H9 (cell line): ENCODE measurements around the gene TSPO2. TPM values are rescaled to one million over a fixed set of nuclear protein-coding genes. Genes with fewer than 3 reads are reported as not detected.

ENCODE experiments used
- DNase-seq: peaks from one replicate; pipeline ENCODE4 v3.0.0-alpha.2; 2017
- H2AFZ ChIP-seq: one replicate; pipeline ENCODE4 v1.6.1; 2013; ENCODE audit warnings: mild to moderate bottlenecking, low read length, control low read depth, moderate library complexity
- H2AK5ac ChIP-seq: 2 replicates; pipeline ENCODE4 v1.6.1; 2013; ENCODE audit warnings: low read length, control low read depth, mixed read lengths; ENCODE audit not compliant: insufficient read length
- H2BK120ac ChIP-seq: one replicate; pipeline ENCODE4 v1.6.1; 2013; ENCODE audit warnings: low read depth, mild to moderate bottlenecking, low read length, control low read depth, inconsistent platforms; ENCODE audit not compliant: poor library complexity, severe bottlenecking
- H2BK12ac ChIP-seq: 2 replicates; pipeline ENCODE4 v1.6.1; 2013; ENCODE audit warnings: low read length, control low read depth, mixed read lengths, low read depth; ENCODE audit not compliant: insufficient read length
- H2BK15ac ChIP-seq: 2 replicates; pipeline ENCODE4 v1.6.1; 2013; ENCODE audit warnings: low read depth, low read length, control low read depth
- H2BK20ac ChIP-seq: one replicate; pipeline ENCODE4 v1.6.1; 2013; ENCODE audit warnings: low read depth, mild to moderate bottlenecking, low read length, control low read depth, inconsistent platforms; ENCODE audit not compliant: poor library complexity, severe bottlenecking
- H2BK5ac ChIP-seq: 2 replicates; pipeline ENCODE4 v1.6.1; 2013; ENCODE audit warnings: low read length, control low read depth, mixed read lengths; ENCODE audit not compliant: insufficient read length
- H3K14ac ChIP-seq: 2 replicates; pipeline ENCODE4 v1.6.1; 2013; ENCODE audit warnings: low read length, control low read depth; ENCODE audit not compliant: insufficient read depth
- H3K18ac ChIP-seq: 2 replicates; pipeline ENCODE4 v1.6.1; 2013; ENCODE audit warnings: low read depth, mild to moderate bottlenecking, mixed read lengths, low read length, control low read depth; ENCODE audit not compliant: insufficient read length
- H3K23ac ChIP-seq: 2 replicates; pipeline ENCODE4 v1.6.1; 2013; ENCODE audit warnings: low read length, control low read depth, mixed read lengths, low read depth; ENCODE audit not compliant: insufficient read length
- H3K23me2 ChIP-seq: 2 replicates; pipeline ENCODE4 v1.6.1; 2013; ENCODE audit warnings: low read depth, mild to moderate bottlenecking, mixed read lengths, low read length, control low read depth; ENCODE audit not compliant: insufficient read length, poor library complexity, severe bottlenecking
- H3K27ac ChIP-seq: 2 replicates; pipeline ENCODE4 v1.5.1; 2013; ENCODE audit warnings: low read length, control low read depth, mixed read lengths, low read depth; ENCODE audit not compliant: insufficient read length
- H3K27me3 ChIP-seq: 2 replicates; pipeline ENCODE4 v1.6.1; 2013; ENCODE audit warnings: low read length, control low read depth, inconsistent platforms; ENCODE audit not compliant: insufficient read depth
- H3K4ac ChIP-seq: 2 replicates; pipeline ENCODE4 v1.6.1; 2013; ENCODE audit warnings: low read depth, mild to moderate bottlenecking, control low read depth, inconsistent platforms, low read length, moderate library complexity
- H3K4me1 ChIP-seq: 2 replicates; pipeline ENCODE4 v1.6.1; 2013; ENCODE audit warnings: low read length, control low read depth, inconsistent platforms; ENCODE audit not compliant: insufficient read depth
- H3K4me2 ChIP-seq: 2 replicates; pipeline ENCODE4 v1.6.1; 2013; ENCODE audit warnings: low read length, control low read depth, mixed read lengths; ENCODE audit not compliant: insufficient read length, insufficient read depth
- H3K56ac ChIP-seq: 2 replicates; pipeline ENCODE4 v1.6.1; 2013; ENCODE audit warnings: low read depth, mild to moderate bottlenecking, mixed read lengths, low read length, control low read depth; ENCODE audit not compliant: insufficient read length
- H3K79me1 ChIP-seq: 2 replicates; pipeline ENCODE4 v1.6.1; 2013; ENCODE audit warnings: low read depth, mild to moderate bottlenecking, moderate library complexity, low read length, control low read depth, inconsistent platforms; ENCODE audit not compliant: insufficient read depth, poor library complexity, severe bottlenecking
- H3K79me2 ChIP-seq: 2 replicates; pipeline ENCODE4 v1.6.1; 2013; ENCODE audit warnings: low read length, control low read depth, inconsistent platforms; ENCODE audit not compliant: insufficient read depth
- H3K9ac ChIP-seq: 2 replicates; pipeline ENCODE4 v1.6.1; 2013; ENCODE audit warnings: low read length, control low read depth, mixed read lengths; ENCODE audit not compliant: insufficient read length; ENCODE audit errors: extremely low read depth
- H3K9me3 ChIP-seq: one replicate; pipeline ENCODE4 v1.6.1; 2013; ENCODE audit warnings: low read depth, low read length, inconsistent platforms; ENCODE audit not compliant: control insufficient read depth
- H3T11ph ChIP-seq: one replicate; pipeline ENCODE4 v1.6.1; 2013; ENCODE audit warnings: mild to moderate bottlenecking, low read length, control low read depth, inconsistent platforms
- H4K20me1 ChIP-seq: one replicate; pipeline ENCODE4 v1.6.1; 2013; ENCODE audit not compliant: control insufficient read depth, insufficient read length, insufficient read depth
- H4K5ac ChIP-seq: 2 replicates; pipeline ENCODE4 v1.6.1; 2013; ENCODE audit warnings: low read depth, mild to moderate bottlenecking, mixed read lengths, low read length, control low read depth; ENCODE audit not compliant: insufficient read length
- H4K8ac ChIP-seq: replicated peaks from 2 replicates; pipeline ENCODE4 v1.6.1; 2013; ENCODE audit warnings: low read length, control low read depth, mixed read lengths, low read depth; ENCODE audit not compliant: insufficient read length
- H4K91ac ChIP-seq: 2 replicates; pipeline ENCODE4 v1.6.1; 2013; ENCODE audit warnings: low read depth, mild to moderate bottlenecking, moderate library complexity, mixed read lengths, low read length, control low read depth; ENCODE audit not compliant: insufficient read length
- H3K27ac Mint-ChIP-seq, 3 experiments: 2 replicates in 2 of 3; 3 replicates in 1 of 3; pipeline ENCODE4 v1.8.0; 2020 to 2021; ENCODE audit warnings: mixed read lengths in 3 of 3, mild to moderate bottlenecking in 1 of 3, moderate library complexity in 1 of 3
- H3K27me3 Mint-ChIP-seq: 2 replicates; pipeline ENCODE4 v1.8.0; 2021; ENCODE audit warnings: low read depth, mild to moderate bottlenecking, moderate library complexity, mixed read lengths
- H3K36me3 Mint-ChIP-seq, 3 experiments: 2 replicates in 2 of 3; 3 replicates in 1 of 3; pipeline ENCODE4 v1.8.0; 2020 to 2021; ENCODE audit warnings: low read depth in 3 of 3, mixed read lengths in 3 of 3; ENCODE audit not compliant: insufficient read depth in 1 of 3
- H3K4me1 Mint-ChIP-seq, 2 experiments: 2 replicates each; pipeline ENCODE4 v1.8.0; 2020; ENCODE audit warnings: mixed read lengths in 2 of 2
- H3K4me3 Mint-ChIP-seq, 2 experiments: 2 replicates in 1 of 2; 3 replicates in 1 of 2; pipeline ENCODE4 v1.8.0; 2020 to 2021; ENCODE audit warnings: mild to moderate bottlenecking in 2 of 2, mixed read lengths in 2 of 2, moderate library complexity in 1 of 2
- H3K9me3 Mint-ChIP-seq, 2 experiments: 2 replicates in 1 of 2; 3 replicates in 1 of 2; pipeline ENCODE4 v1.8.0; 2020; ENCODE audit warnings: mild to moderate bottlenecking in 2 of 2, mixed read lengths in 2 of 2, moderate library complexity in 1 of 2
- WGBS: extraction: QIAGEN DNeasy Blood & Tissue Kit; methylation state at CpG from one replicate; pipeline ENCODE4 v1.1.7; 2013; ENCODE audit warnings: missing lambda C conversion rate, low lambda C conversion rate, mixed read lengths; ENCODE audit not compliant: insufficient read length; ENCODE audit errors: extremely low coverage; 5-methylcytosine and 5-hydroxymethylcytosine counted together
- total RNA-seq: library from RNA; stranded (reverse); gene quantifications from 2 replicates; pipeline ENCODE4 v1.2.1, GENCODE V29; 2021
- TF ChIP-seq, protein P1 (sequence below): fragments of 200-600 bp; sonication (generic); conservative IDR thresholded peaks from 3 replicates; pipeline ENCODE4 v1.8.0; 2021; ENCODE audit warnings: antibody characterized with exemption, mild to moderate bottlenecking

TSPO2 gene
- total RNA-seq, 1 experiment from 2014 or later, result not detected

- Histone ChIP-seq H2AFZ (no peak overlapping the region), H2BK15ac (no peak overlapping the region), H3K23ac (no peak overlapping the region), H3K79me2 (no peaks in the 10 kb centered on the region), H2BK12ac (no peak overlapping the region), H3K9ac (no peak overlapping the region), H3K14ac (no peak overlapping the region), H3K79me1 (no peaks in the 10 kb centered on the region), H2BK120ac (no peak overlapping the region), H3K27ac (no peak overlapping the region), H3K4me2 (no peak overlapping the region), H3T11ph (no peak overlapping the region), H3K4ac (no peak overlapping the region), H4K20me1 (no peaks in the 10 kb centered on the region), H3K9me3 (no peaks in the 10 kb centered on the region), H3K4me1 (no peaks in the 10 kb centered on the region; the same call in 1 of the 2 replicates), H2BK5ac (no peak overlapping the region), H2BK20ac (no peak overlapping the region), H3K27me3 (no peaks in the 10 kb centered on the region), H3K23me2 (peaks cover 4% of the 10 kb centered on the region), H3K56ac (no peak overlapping the region), H4K5ac (no peak overlapping the region), H3K18ac (no peak overlapping the region), H4K91ac (no peak overlapping the region), H4K8ac (no peak overlapping the region), H2AK5ac (no peak overlapping the region)
- TF ChIP-seq, protein P1, sequence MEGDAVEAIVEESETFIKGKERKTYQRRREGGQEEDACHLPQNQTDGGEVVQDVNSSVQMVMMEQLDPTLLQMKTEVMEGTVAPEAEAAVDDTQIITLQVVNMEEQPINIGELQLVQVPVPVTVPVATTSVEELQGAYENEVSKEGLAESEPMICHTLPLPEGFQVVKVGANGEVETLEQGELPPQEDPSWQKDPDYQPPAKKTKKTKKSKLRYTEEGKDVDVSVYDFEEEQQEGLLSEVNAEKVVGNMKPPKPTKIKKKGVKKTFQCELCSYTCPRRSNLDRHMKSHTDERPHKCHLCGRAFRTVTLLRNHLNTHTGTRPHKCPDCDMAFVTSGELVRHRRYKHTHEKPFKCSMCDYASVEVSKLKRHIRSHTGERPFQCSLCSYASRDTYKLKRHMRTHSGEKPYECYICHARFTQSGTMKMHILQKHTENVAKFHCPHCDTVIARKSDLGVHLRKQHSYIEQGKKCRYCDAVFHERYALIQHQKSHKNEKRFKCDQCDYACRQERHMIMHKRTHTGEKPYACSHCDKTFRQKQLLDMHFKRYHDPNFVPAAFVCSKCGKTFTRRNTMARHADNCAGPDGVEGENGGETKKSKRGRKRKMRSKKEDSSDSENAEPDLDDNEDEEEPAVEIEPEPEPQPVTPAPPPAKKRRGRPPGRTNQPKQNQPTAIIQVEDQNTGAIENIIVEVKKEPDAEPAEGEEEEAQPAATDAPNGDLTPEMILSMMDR, result no peak
- Mint-ChIP-seq H3K9me3 (no peaks in the 10 kb centered on the region), H3K4me1 (peaks cover 13 to 14% of the 10 kb centered on the region in 2 experiments), H3K36me3 (0 out of 7 replicates have a peak, but pooled peaks cover 0 to 4% (median 0%) of the 10 kb centered on the region in 3 experiments), H3K27ac (no peak overlapping the region), H3K27me3 (no peaks in the 10 kb centered on the region; the same call in 1 of the 2 replicates), H3K4me3 (no peak overlapping the region)
- DNase-seq, result no peak
- no CpG with 5 or more reads among the region's 3 CpGs for WGBS
Measured at GRCh38 chr6:41023114-41023513, 19.2 kb upstream of the TSPO2 start.
